OCI-LY7 (cell line): ENCODE results near the gene RGS17. TPM values are rescaled to one million over a fixed set of nuclear protein-coding genes. Genes with fewer than 3 reads are reported as not detected.
"Not testable (repeated sequence)": the region's sequence is repeated elsewhere in the genome, so short reads cannot be mapped to it uniquely, and the experiment has no call there.

Experiments
- BruUV-seq: library from RNA; stranded (reverse); fragments of 400-500 nt; replicated peaks from 2 replicates; lab custom pipeline; 2021; lab: Mats Ljungman, UMichigan
- CTCF ChIA-PET: fragments of 300-600 bp; sonication (Branson Sonifier 250); formaldehyde crosslinking; loops from one replicate; lab custom pipeline; 2022; ENCODE audit warnings: antibody characterized with exemption; ENCODE audit not compliant: unreplicated experiment; lab: Charles Lee
- POLR2A ChIA-PET: fragments of 300-600 bp; sonication (Branson Sonifier 250); formaldehyde crosslinking; loops from one replicate; lab custom pipeline; 2022; ENCODE audit warnings: antibody characterized with exemption; lab: Charles Lee
- DNase-seq: peaks from one replicate; pipeline ENCODE4 v3.0.0-alpha.2; 2015; ENCODE audit warnings: low spot score
- H2AFZ ChIP-seq: fragments of 200-600 bp; sonication (generic), shearing (Covaris generic); 2 replicates; pipeline ENCODE4 v1.6.1; 2014; ENCODE audit warnings: mild to moderate bottlenecking, antibody characterized with exemption, low read length, moderate library complexity
- H3K27ac ChIP-seq: fragments of 200-600 bp; sonication (generic); 2 replicates; pipeline ENCODE4 v1.5.1; 2014; ENCODE audit warnings: mixed run types, low read depth, mild to moderate bottlenecking, moderate library complexity, low read length, inconsistent platforms; ENCODE audit not compliant: poor library complexity, severe bottlenecking
- H3K36me3 ChIP-seq: fragments of 200-600 bp; sonication (generic); 2 replicates; pipeline ENCODE4 v1.6.1; 2014; ENCODE audit warnings: mild to moderate bottlenecking, antibody characterized with exemption, low read length, moderate library complexity, mixed read lengths; ENCODE audit not compliant: insufficient read depth
- H3K4me1 ChIP-seq: fragments of 200-600 bp; sonication (generic); 2 replicates; pipeline ENCODE4 v1.5.1; 2014; ENCODE audit warnings: mild to moderate bottlenecking, low read length; ENCODE audit not compliant: insufficient read depth, poor library complexity, severe bottlenecking
- H3K4me2 ChIP-seq: fragments of 200-600 bp; sonication (generic); 2 replicates; pipeline ENCODE4 v1.6.1; 2014; ENCODE audit warnings: mild to moderate bottlenecking, low read length
- H3K4me3 ChIP-seq: fragments of 200-600 bp; sonication (generic); 2 replicates; pipeline ENCODE4 v1.5.1; 2014; ENCODE audit warnings: mild to moderate bottlenecking, low read depth, low read length; ENCODE audit not compliant: poor library complexity, severe bottlenecking
- H3K79me2 ChIP-seq: fragments of 200-600 bp; sonication (generic); 2 replicates; pipeline ENCODE4 v1.6.1; 2016; ENCODE audit warnings: low read depth, mild to moderate bottlenecking, low read length, moderate library complexity, mixed read lengths; ENCODE audit not compliant: insufficient read depth
- H3K9me2 ChIP-seq: fragments of 200-600 bp; sonication (generic); 2 replicates; pipeline ENCODE4 v1.6.1; 2016; ENCODE audit warnings: mild to moderate bottlenecking, low read length, mixed read lengths; ENCODE audit not compliant: insufficient read depth
- H3K9me3 ChIP-seq: fragments of 200-600 bp; sonication (generic); 2 replicates; pipeline ENCODE4 v1.6.1; 2014; ENCODE audit warnings: mild to moderate bottlenecking, mixed run types, low read length, mixed read lengths
- H4K20me1 ChIP-seq: fragments of 200-600 bp; sonication (generic); 2 replicates; pipeline ENCODE4 v1.6.1; 2014; ENCODE audit warnings: mild to moderate bottlenecking, antibody characterized with exemption, low read length, moderate library complexity, mixed read lengths; ENCODE audit not compliant: insufficient read depth
- CTCF ChIP-seq: fragments of 200-600 bp; sonication (generic); conservative IDR thresholded peaks from 2 replicates; pipeline ENCODE4 v1.5.1; 2014; ENCODE audit warnings: mild to moderate bottlenecking, antibody characterized with exemption, low read length, moderate library complexity, mixed read lengths
- EZH2phosphoT487 ChIP-seq: fragments of 200-600 bp; sonication (generic); IDR thresholded peaks from 2 replicates; pipeline ENCODE4 v1.6.1; 2018; ENCODE audit warnings: low read depth, borderline replicate concordance, mild to moderate bottlenecking, mixed run types, antibody characterized with exemption, low read length, moderate library complexity, mixed read lengths
- intact Hi-C: fragments of 100-400 bp; cut with micrococcal nuclease; formaldehyde crosslinking; loops from one replicate; pipeline ENCODE4 v1.10.0; 2022; ENCODE audit not compliant: unreplicated experiment
- total RNA-seq, 2 experiments: library from RNA; depleted of rRNA in 1 of 2; stranded (reverse); fragments of >200 nt in 1 of 2; shearing (Covaris generic) in 1 of 2; gene quantifications; 2 replicates each; pipeline ENCODE4 v1.2.3, GENCODE V29; 2014 to 2022

RGS17 gene
- total RNA-seq, 2 experiments from 2014 or later: not detected

GRCh38 chr6:153140299-153140698 lies 9.2 kb upstream of the RGS17 start:
- H3K4me1 ChIP-seq: no peaks in the 10 kb centered on the region
- H3K27ac ChIP-seq: no peak overlapping the region
- H3K79me2 ChIP-seq: no peaks in the 10 kb centered on the region
- H3K4me2 ChIP-seq: no peak overlapping the region
- intact Hi-C loops: no loop called here
- no TSS peak for BruUV-seq
- H3K9me3 ChIP-seq: no peaks in the 10 kb centered on the region
- DNase-seq: no peak
- no peak overlapping the region for H3K4me3 ChIP-seq
- CTCF ChIA-PET: no interaction called here
- no peaks in the 10 kb centered on the region for H4K20me1 ChIP-seq
- TF ChIP-seq EZH2phosphoT487: no peak
- H3K9me2 ChIP-seq: no peaks in the 10 kb centered on the region
- H2AFZ ChIP-seq: no peak overlapping the region
- POLR2A ChIA-PET: no interaction called here
- no peaks in the 10 kb centered on the region for H3K36me3 ChIP-seq

GRCh38 chr6:153138930-153139329 lies 7.8 kb upstream of the RGS17 start:
- intact Hi-C loops: no loop called here

GRCh38 chr6:153135681-153136080 lies 4.6 kb upstream of the RGS17 start:
- H3K9me2 ChIP-seq: no peaks in the 10 kb centered on the region
- H2AFZ ChIP-seq: no peak overlapping the region
- no peak overlapping the region for H3K4me3 ChIP-seq
- H3K27ac ChIP-seq: no peak overlapping the region
- no peak for DNase-seq
- no peaks in the 10 kb centered on the region for H3K4me1 ChIP-seq
- no peak overlapping the region for H3K4me2 ChIP-seq
- no peaks in the 10 kb centered on the region for H3K79me2 ChIP-seq
- intact Hi-C loops: no loop called here
- TF ChIP-seq EZH2phosphoT487 (no peak), CTCF (no peak)
- POLR2A ChIA-PET: interaction anchor here (1.4 kb wide), 1 partner anchor 10 kb away, joined by 5 read pairs; no protein-coding TSS in a partner anchor
- no peaks in the 10 kb centered on the region for H4K20me1 ChIP-seq
- H3K36me3 ChIP-seq: no peaks in the 10 kb centered on the region
- BruUV-seq: no TSS peak
- no peaks in the 10 kb centered on the region for H3K9me3 ChIP-seq
- CTCF ChIA-PET: no interaction called here

More at GRCh38 chr6:153138930-153139329, 7.8 kb upstream of the RGS17 start:
- DNase-seq: no peak
- H2AFZ ChIP-seq: no peak overlapping the region
- H3K27ac ChIP-seq: no peak overlapping the region
- no peak overlapping the region for H3K4me2 ChIP-seq
- H4K20me1 ChIP-seq: no peaks in the 10 kb centered on the region
- no TSS peak for BruUV-seq
- no peak for TF ChIP-seq EZH2phosphoT487
- no peak for TF ChIP-seq CTCF
- no peaks in the 10 kb centered on the region for H3K9me2 ChIP-seq
- H3K36me3 ChIP-seq: no peaks in the 10 kb centered on the region
- CTCF ChIA-PET: no interaction called here
- no peaks in the 10 kb centered on the region for H3K4me1 ChIP-seq
- no peaks in the 10 kb centered on the region for H3K9me3 ChIP-seq
- POLR2A ChIA-PET: no interaction called here
- no peaks in the 10 kb centered on the region for H3K79me2 ChIP-seq
- H3K4me3 ChIP-seq: no peak overlapping the region

- H3K4me3 ChIP-seq, H2AFZ ChIP-seq, H3K4me1 ChIP-seq, H3K4me2 ChIP-seq, H4K20me1 ChIP-seq, intact Hi-C loops, H3K36me3 ChIP-seq, H3K9me3 ChIP-seq, DNase-seq, H3K9me2 ChIP-seq, CTCF ChIA-PET, H3K79me2 ChIP-seq, BruUV-seq, H3K27ac ChIP-seq: not testable (repeated sequence)
- POLR2A ChIA-PET: interaction anchor here (0.6 to 1.1 kb wide), 2 partner anchors 15 to 207 kb away, joined by 3 to 5 read pairs; no protein-coding TSS in a partner anchor
These were observed 2.6 kb upstream of the RGS17 start for GRCh38 chr6:153133667-153134066.
